HEK293 (cell line): Measurements from ENCODE around the gene TAF12.
A peak's percentile ranks its signal among the peaks of the same experiment; 100 is the strongest.

Source experiments
- IKZF3 ChIP-seq: fragments of 450-650 bp; IDR thresholded peaks from 2 replicates; pipeline ENCODE4 v1.5.0; 2018; ENCODE audit warnings: missing biosample characterization, mild to moderate bottlenecking, missing genetic modification characterization, moderate library complexity
- KLF1 ChIP-seq: fragments of 450-650 bp; formaldehyde crosslinking; IDR thresholded peaks from 2 replicates; pipeline ENCODE4 v1.5.1; 2016; ENCODE audit warnings: missing biosample characterization, missing genetic modification characterization
- KLF7 ChIP-seq: fragments of 450-650 bp; formaldehyde crosslinking; IDR thresholded peaks from 2 replicates; pipeline ENCODE4 v1.5.1; 2016; ENCODE audit warnings: missing biosample characterization, missing genetic modification characterization, borderline replicate concordance
- SP7 ChIP-seq: fragments of 450-650 bp; formaldehyde crosslinking; IDR thresholded peaks from 2 replicates; pipeline ENCODE4 v1.5.1; 2016; ENCODE audit warnings: missing biosample characterization, missing genetic modification characterization
- WT1 ChIP-seq: fragments of 450-650 bp; formaldehyde crosslinking; IDR thresholded peaks from 2 replicates; pipeline ENCODE4 v1.5.1; 2016; ENCODE audit warnings: missing biosample characterization, missing genetic modification characterization
- ZBTB1 ChIP-seq: fragments of 450-650 bp; formaldehyde crosslinking; IDR thresholded peaks from 2 replicates; pipeline ENCODE4 v1.5.1; 2016; ENCODE audit warnings: missing biosample characterization, missing genetic modification characterization
- ZBTB8A ChIP-seq: fragments of 450-650 bp; formaldehyde crosslinking; IDR thresholded peaks from 2 replicates; pipeline ENCODE4 v1.5.1; 2016; ENCODE audit warnings: missing biosample characterization, missing genetic modification characterization
- ZFP37 ChIP-seq: fragments of 450-650 bp; formaldehyde crosslinking; IDR thresholded peaks from 2 replicates; pipeline ENCODE4 v1.5.1; 2016; ENCODE audit warnings: missing biosample characterization, missing genetic modification characterization
- ZFP69B ChIP-seq: fragments of 450-650 bp; formaldehyde crosslinking; IDR thresholded peaks from 2 replicates; pipeline ENCODE4 v1.5.1; 2016; ENCODE audit warnings: missing biosample characterization, missing genetic modification characterization
- ZNF10 ChIP-seq: fragments of 450-650 bp; formaldehyde crosslinking; IDR thresholded peaks from 2 replicates; pipeline ENCODE4 v1.5.1; 2017; ENCODE audit warnings: missing biosample characterization, missing genetic modification characterization
- ZNF174 ChIP-seq: fragments of 450-650 bp; formaldehyde crosslinking; IDR thresholded peaks from 2 replicates; pipeline ENCODE4 v1.5.0; 2017; ENCODE audit warnings: missing biosample characterization, mild to moderate bottlenecking, missing genetic modification characterization
- ZNF175 ChIP-seq: fragments of 450-650 bp; formaldehyde crosslinking; IDR thresholded peaks from 2 replicates; pipeline ENCODE4 v1.5.1; 2016; ENCODE audit warnings: missing biosample characterization, missing genetic modification characterization
- ZNF19 ChIP-seq: fragments of 450-650 bp; formaldehyde crosslinking; IDR thresholded peaks from 2 replicates; pipeline ENCODE4; 2016; ENCODE audit warnings: missing biosample characterization, missing genetic modification characterization, low read depth
- ZNF274 ChIP-seq, 2 experiments: fragments of 200-500 bp in 1 of 2; fragments of 450-650 bp in 1 of 2; sonication (Bioruptor generic) in 1 of 2; formaldehyde crosslinking in 1 of 2; IDR thresholded peaks; 2 replicates each; pipeline versions ENCODE4 v1.5.1 to v1.6.1; 2014 to 2016; ENCODE audit warnings: borderline replicate concordance in 1 of 2, inconsistent platforms in 1 of 2, low read length in 1 of 2, missing biosample characterization in 1 of 2, missing genetic modification characterization in 1 of 2
- ZNF302 ChIP-seq: fragments of 450-650 bp; formaldehyde crosslinking; IDR thresholded peaks from 2 replicates; pipeline ENCODE4 v1.5.1; 2016; ENCODE audit warnings: missing biosample characterization, missing genetic modification characterization, low read depth
- ZNF341 ChIP-seq: fragments of 450-650 bp; formaldehyde crosslinking; IDR thresholded peaks from 2 replicates; pipeline ENCODE4; 2016; ENCODE audit warnings: low read depth, missing biosample characterization, missing genetic modification characterization
- ZNF366 ChIP-seq: fragments of 450-650 bp; formaldehyde crosslinking; conservative IDR thresholded peaks from 2 replicates; pipeline ENCODE4 v1.5.1; 2016; ENCODE audit warnings: missing biosample characterization, missing genetic modification characterization
- ZNF433 ChIP-seq: fragments of 450-650 bp; formaldehyde crosslinking; IDR thresholded peaks from 2 replicates; pipeline ENCODE4 v1.5.1; 2016; ENCODE audit warnings: missing biosample characterization, missing genetic modification characterization, low read depth
- ZNF473 ChIP-seq: fragments of 450-650 bp; formaldehyde crosslinking; IDR thresholded peaks from 2 replicates; pipeline ENCODE4 v1.5.1; 2017; ENCODE audit warnings: missing biosample characterization, missing genetic modification characterization
- ZNF510 ChIP-seq: fragments of 450-650 bp; formaldehyde crosslinking; IDR thresholded peaks from 2 replicates; pipeline ENCODE4 v1.5.1; 2018; ENCODE audit warnings: mild to moderate bottlenecking, missing genetic modification characterization, missing biosample characterization; ENCODE audit not compliant: insufficient replicate concordance
- ZNF558 ChIP-seq: fragments of 450-650 bp; formaldehyde crosslinking; IDR thresholded peaks from 2 replicates; pipeline ENCODE4 v1.5.1; 2016; ENCODE audit warnings: missing biosample characterization, missing genetic modification characterization
- ZNF561 ChIP-seq: fragments of 450-650 bp; IDR thresholded peaks from 2 replicates; pipeline ENCODE4 v1.5.1; 2018; ENCODE audit warnings: missing biosample characterization, missing genetic modification characterization, borderline replicate concordance
- ZNF580 ChIP-seq: fragments of 450-650 bp; formaldehyde crosslinking; IDR thresholded peaks from 2 replicates; pipeline ENCODE4 v1.5.1; 2016; ENCODE audit warnings: missing biosample characterization, missing genetic modification characterization
- ZNF596 ChIP-seq: fragments of 450-650 bp; IDR thresholded peaks from 2 replicates; pipeline ENCODE4 v1.5.0; 2018; ENCODE audit warnings: missing biosample characterization, mild to moderate bottlenecking, missing genetic modification characterization, moderate library complexity
- ZNF701 ChIP-seq: fragments of 450-650 bp; formaldehyde crosslinking; IDR thresholded peaks from 2 replicates; pipeline ENCODE4 v1.5.1; 2016; ENCODE audit warnings: missing biosample characterization, missing genetic modification characterization
- ZNF704 ChIP-seq: fragments of 450-650 bp; formaldehyde crosslinking; IDR thresholded peaks from 2 replicates; pipeline ENCODE4 v1.5.1; 2016; ENCODE audit warnings: missing biosample characterization, missing genetic modification characterization
- ZNF747 ChIP-seq: fragments of 450-650 bp; formaldehyde crosslinking; IDR thresholded peaks from 2 replicates; pipeline ENCODE4 v1.5.1; 2016; ENCODE audit warnings: missing biosample characterization, missing genetic modification characterization
- ZNF776 ChIP-seq: fragments of 450-650 bp; formaldehyde crosslinking; IDR thresholded peaks from 2 replicates; pipeline ENCODE4 v1.5.0; 2017; ENCODE audit warnings: missing biosample characterization, missing genetic modification characterization, borderline replicate concordance
- ZXDB ChIP-seq: fragments of 450-650 bp; formaldehyde crosslinking; IDR thresholded peaks from 2 replicates; pipeline ENCODE4 v1.5.1; 2016; ENCODE audit warnings: missing biosample characterization, missing genetic modification characterization
- TF ChIP-seq, protein P1 (sequence below): fragments of 450-650 bp; IDR thresholded peaks from 2 replicates; pipeline ENCODE4 v1.5.1; 2018; ENCODE audit warnings: missing biosample characterization, missing genetic modification characterization
- TF ChIP-seq, protein P2 (sequence below): fragments of 450-650 bp; formaldehyde crosslinking; IDR thresholded peaks from 2 replicates; pipeline ENCODE4 v1.5.1; 2016; ENCODE audit warnings: missing biosample characterization, missing genetic modification characterization
- TF ChIP-seq, protein P3 (sequence below): fragments of 450-650 bp; formaldehyde crosslinking; IDR thresholded peaks from 2 replicates; pipeline ENCODE4 v1.5.1; 2016; ENCODE audit warnings: missing biosample characterization, missing genetic modification characterization
- TF ChIP-seq, protein P4 (sequence below): fragments of 450-650 bp; formaldehyde crosslinking; IDR thresholded peaks from 2 replicates; pipeline ENCODE4 v1.5.1; 2016; ENCODE audit warnings: missing biosample characterization, missing genetic modification characterization

Gene TAF12

DNA sequence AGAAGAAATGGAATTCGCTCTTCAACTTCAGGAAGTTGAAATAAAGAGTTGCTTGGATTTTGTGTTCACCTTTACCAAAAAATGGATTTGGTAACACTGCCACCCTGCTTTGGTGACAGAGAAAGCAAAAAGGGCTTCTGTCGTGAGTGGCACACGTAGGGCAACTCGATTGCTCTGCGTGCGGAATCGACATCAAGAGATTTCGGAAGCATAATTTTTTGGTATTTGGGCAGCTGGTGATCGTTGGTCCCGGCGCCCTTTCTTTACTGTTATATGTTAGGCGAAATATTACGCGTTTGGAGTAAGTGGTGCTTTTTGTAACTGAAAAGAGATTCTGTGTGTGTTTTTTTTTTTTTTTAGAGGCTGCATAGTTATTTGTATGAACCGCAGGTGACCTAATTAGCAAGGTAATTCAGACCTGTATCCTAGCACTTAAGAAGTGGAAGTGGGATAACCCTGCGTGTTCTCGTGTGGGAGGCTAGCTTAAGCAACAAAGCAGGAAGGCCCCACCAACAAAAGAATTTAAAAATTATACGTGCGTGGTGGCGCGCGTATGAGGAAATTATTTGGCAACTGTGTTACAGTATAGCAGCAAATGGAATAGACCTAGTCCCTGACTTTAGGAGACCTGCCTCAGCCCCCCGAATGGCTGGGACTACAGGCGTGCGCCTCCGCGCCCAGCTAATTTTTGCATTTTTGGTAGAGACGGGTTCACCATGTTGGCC, 5.8 kb upstream of the TAF12 start, which contains the start of gene RNU11 (continued):
- TF ChIP-seq, protein P1, sequence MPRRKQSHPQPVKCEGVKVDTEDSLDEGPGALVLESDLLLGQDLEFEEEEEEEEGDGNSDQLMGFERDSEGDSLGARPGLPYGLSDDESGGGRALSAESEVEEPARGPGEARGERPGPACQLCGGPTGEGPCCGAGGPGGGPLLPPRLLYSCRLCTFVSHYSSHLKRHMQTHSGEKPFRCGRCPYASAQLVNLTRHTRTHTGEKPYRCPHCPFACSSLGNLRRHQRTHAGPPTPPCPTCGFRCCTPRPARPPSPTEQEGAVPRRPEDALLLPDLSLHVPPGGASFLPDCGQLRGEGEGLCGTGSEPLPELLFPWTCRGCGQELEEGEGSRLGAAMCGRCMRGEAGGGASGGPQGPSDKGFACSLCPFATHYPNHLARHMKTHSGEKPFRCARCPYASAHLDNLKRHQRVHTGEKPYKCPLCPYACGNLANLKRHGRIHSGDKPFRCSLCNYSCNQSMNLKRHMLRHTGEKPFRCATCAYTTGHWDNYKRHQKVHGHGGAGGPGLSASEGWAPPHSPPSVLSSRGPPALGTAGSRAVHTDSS (tag by site-specific recombination) = no peak
- TF ChIP-seq ZBTB8A (tag by site-specific recombination) (peak; percentile 97), ZFP37 (tag by site-specific recombination) (peak; percentile 95), ZNF341 (no peak; the same call in 1 of the 2 replicates), ZNF174 (tag by site-specific recombination) (no peak), ZNF558 (tag by site-specific recombination) (peak; percentile 91), ZNF704 (tag by site-specific recombination) (no peak), ZNF473 (tag by site-specific recombination) (no peak), WT1 (tag by site-specific recombination) (no peak; the same call in 1 of the 2 replicates), ZNF701 (tag by site-specific recombination) (peak; percentile 80), IKZF3 (peak; percentile 82; the same call in 1 of the 2 replicates), ZNF274 (IDR thresholded peaks at IDR 0.05; ENCODE audit: low read length) (no peak), ZNF274 (tag by site-specific recombination; IDR thresholded peaks at IDR 0.05; ENCODE audit: borderline replicate concordance) (no peak), ZNF561 (tag by site-specific recombination) (peak; percentile 86), ZNF433 (tag by site-specific recombination) (peak; percentile 27; the same call in 1 of the 2 replicates), ZNF510 (tag by site-specific recombination) (no peak), ZNF175 (no peak), ZNF19 (tag by site-specific recombination) (peak; percentile 43; the same call in 1 of the 2 replicates), ZNF302 (peak; percentile 9; the same call in 1 of the 2 replicates), KLF1 (no peak), ZNF10 (tag by site-specific recombination) (peak; percentile 77), ZNF596 (tag by site-specific recombination) (peak; percentile 48; the same call in 1 of the 2 replicates), ZNF747 (tag by site-specific recombination) (0 out of 2 replicates have a peak, but pooled peaks have one; percentile 15), ZNF580 (tag by site-specific recombination) (peak; percentile 98), ZNF366 (peak; percentile 41; the same call in 1 of the 2 replicates), SP7 (tag by site-specific recombination) (peak; percentile 93), ZXDB (tag by site-specific recombination) (peak; percentile 97), ZFP69B (tag by site-specific recombination) (peak; percentile 96), ZBTB1 (tag by site-specific recombination) (peak; percentile 88; the same call in 1 of the 2 replicates), KLF7 (tag by site-specific recombination) (peak; percentile 92), ZNF776 (tag by site-specific recombination) (0 out of 2 replicates have a peak, but pooled peaks have one; percentile 48)
- TF ChIP-seq, protein P2, sequence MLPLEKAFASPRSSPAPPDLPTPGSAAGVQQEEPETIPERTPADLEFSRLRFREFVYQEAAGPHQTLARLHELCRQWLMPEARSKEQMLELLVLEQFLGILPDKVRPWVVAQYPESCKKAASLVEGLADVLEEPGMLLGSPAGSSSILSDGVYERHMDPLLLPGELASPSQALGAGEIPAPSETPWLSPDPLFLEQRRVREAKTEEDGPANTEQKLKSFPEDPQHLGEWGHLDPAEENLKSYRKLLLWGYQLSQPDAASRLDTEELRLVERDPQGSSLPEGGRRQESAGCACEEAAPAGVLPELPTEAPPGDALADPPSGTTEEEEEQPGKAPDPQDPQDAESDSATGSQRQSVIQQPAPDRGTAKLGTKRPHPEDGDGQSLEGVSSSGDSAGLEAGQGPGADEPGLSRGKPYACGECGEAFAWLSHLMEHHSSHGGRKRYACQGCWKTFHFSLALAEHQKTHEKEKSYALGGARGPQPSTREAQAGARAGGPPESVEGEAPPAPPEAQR (tag by site-specific recombination) = peak; percentile 96
- TF ChIP-seq, protein P3, sequence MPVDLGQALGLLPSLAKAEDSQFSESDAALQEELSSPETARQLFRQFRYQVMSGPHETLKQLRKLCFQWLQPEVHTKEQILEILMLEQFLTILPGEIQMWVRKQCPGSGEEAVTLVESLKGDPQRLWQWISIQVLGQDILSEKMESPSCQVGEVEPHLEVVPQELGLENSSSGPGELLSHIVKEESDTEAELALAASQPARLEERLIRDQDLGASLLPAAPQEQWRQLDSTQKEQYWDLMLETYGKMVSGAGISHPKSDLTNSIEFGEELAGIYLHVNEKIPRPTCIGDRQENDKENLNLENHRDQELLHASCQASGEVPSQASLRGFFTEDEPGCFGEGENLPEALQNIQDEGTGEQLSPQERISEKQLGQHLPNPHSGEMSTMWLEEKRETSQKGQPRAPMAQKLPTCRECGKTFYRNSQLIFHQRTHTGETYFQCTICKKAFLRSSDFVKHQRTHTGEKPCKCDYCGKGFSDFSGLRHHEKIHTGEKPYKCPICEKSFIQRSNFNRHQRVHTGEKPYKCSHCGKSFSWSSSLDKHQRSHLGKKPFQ = peak; percentile 96
- TF ChIP-seq, protein P4, sequence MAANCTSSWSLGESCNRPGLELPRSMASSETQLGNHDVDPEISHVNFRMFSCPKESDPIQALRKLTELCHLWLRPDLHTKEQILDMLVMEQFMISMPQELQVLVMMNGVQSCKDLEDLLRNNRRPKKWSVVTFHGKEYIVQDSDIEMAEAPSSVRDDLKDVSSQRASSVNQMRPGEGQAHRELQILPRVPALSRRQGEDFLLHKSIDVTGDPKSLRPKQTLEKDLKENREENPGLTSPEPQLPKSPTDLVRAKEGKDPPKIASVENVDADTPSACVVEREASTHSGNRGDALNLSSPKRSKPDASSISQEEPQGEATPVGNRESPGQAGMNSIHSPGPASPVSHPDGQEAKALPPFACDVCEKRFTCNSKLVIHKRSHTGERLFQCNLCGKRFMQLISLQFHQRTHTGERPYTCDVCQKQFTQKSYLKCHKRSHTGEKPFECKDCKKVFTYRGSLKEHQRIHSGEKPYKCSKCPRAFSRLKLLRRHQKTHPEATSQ (tag by site-specific recombination) = peak; percentile 92
